ENCODE measurements around the gene HBS1L. TPM values are rescaled to one million over a fixed set of nuclear protein-coding genes. Genes with fewer than 3 reads are reported as not detected.

Gene HBS1L
- total and polyA plus RNA-seq, 4 donors = 32.7 to 89.0 (median 52.2) TPM

GRCh38 chr6:135008941-135009290, 45.7 kb downstream of the HBS1L start:
- TF ChIP-seq CTCF (IDR thresholded peaks at IDR 0.05; ENCODE audit: low read depth, low read length, missing input control) (no peak), EGR1 (IDR thresholded peaks at IDR 0.05; ENCODE audit: low read depth in 2 of 2) (no peak), MAX (IDR thresholded peaks at IDR 0.05) (no peak), FOXA1 (IDR thresholded peaks at IDR 0.05) (no peak), YY1 (IDR thresholded peaks at IDR 0.05) (no peak), NR2F2 (IDR thresholded peaks at IDR 0.05) (no peak), JUND (IDR thresholded peaks at IDR 0.05) (no peak), HNF4G (IDR thresholded peaks at IDR 0.05) (no peak), FOXA2 (IDR thresholded peaks at IDR 0.05) (no peak)
- TF ChIP-seq, protein P1, sequence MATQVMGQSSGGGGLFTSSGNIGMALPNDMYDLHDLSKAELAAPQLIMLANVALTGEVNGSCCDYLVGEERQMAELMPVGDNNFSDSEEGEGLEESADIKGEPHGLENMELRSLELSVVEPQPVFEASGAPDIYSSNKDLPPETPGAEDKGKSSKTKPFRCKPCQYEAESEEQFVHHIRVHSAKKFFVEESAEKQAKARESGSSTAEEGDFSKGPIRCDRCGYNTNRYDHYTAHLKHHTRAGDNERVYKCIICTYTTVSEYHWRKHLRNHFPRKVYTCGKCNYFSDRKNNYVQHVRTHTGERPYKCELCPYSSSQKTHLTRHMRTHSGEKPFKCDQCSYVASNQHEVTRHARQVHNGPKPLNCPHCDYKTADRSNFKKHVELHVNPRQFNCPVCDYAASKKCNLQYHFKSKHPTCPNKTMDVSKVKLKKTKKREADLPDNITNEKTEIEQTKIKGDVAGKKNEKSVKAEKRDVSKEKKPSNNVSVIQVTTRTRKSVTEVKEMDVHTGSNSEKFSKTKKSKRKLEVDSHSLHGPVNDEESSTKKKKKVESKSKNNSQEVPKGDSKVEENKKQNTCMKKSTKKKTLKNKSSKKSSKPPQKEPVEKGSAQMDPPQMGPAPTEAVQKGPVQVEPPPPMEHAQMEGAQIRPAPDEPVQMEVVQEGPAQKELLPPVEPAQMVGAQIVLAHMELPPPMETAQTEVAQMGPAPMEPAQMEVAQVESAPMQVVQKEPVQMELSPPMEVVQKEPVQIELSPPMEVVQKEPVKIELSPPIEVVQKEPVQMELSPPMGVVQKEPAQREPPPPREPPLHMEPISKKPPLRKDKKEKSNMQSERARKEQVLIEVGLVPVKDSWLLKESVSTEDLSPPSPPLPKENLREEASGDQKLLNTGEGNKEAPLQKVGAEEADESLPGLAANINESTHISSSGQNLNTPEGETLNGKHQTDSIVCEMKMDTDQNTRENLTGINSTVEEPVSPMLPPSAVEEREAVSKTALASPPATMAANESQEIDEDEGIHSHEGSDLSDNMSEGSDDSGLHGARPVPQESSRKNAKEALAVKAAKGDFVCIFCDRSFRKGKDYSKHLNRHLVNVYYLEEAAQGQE (IDR thresholded peaks at IDR 0.05) = no peak
- TF ChIP-seq, protein P2, sequence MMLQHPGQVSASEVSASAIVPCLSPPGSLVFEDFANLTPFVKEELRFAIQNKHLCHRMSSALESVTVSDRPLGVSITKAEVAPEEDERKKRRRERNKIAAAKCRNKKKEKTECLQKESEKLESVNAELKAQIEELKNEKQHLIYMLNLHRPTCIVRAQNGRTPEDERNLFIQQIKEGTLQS (IDR thresholded peaks at IDR 0.05) = no peak
- TF ChIP-seq, protein P3, sequence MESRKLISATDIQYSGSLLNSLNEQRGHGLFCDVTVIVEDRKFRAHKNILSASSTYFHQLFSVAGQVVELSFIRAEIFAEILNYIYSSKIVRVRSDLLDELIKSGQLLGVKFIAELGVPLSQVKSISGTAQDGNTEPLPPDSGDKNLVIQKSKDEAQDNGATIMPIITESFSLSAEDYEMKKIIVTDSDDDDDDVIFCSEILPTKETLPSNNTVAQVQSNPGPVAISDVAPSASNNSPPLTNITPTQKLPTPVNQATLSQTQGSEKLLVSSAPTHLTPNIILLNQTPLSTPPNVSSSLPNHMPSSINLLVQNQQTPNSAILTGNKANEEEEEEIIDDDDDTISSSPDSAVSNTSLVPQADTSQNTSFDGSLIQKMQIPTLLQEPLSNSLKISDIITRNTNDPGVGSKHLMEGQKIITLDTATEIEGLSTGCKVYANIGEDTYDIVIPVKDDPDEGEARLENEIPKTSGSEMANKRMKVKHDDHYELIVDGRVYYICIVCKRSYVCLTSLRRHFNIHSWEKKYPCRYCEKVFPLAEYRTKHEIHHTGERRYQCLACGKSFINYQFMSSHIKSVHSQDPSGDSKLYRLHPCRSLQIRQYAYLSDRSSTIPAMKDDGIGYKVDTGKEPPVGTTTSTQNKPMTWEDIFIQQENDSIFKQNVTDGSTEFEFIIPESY (IDR thresholded peaks at IDR 0.05) = no peak
- Histone ChIP-seq H3K27me3 (ENCODE audit: control insufficient read depth in 4 of 4, insufficient read depth in 4 of 4, low read length in 3 of 4) (no peaks in the 10 kb centered on the region), H3K9me3 (ENCODE audit: control insufficient read depth in 4 of 4, low read length in 3 of 4) (no peaks in the 10 kb centered on the region), H3K9ac (ENCODE audit: low read depth in 1 of 2, low read length in 2 of 2) (no peak overlapping the region), H3K4me3 (ENCODE audit: low read depth in 1 of 3, low read length in 3 of 3) (no peak overlapping the region), H3K27ac (ENCODE audit: low read depth in 1 of 2, low read length in 2 of 2) (no peak overlapping the region), H3K36me3 (ENCODE audit: control insufficient read depth in 4 of 4, insufficient read depth in 3 of 4, low read depth in 1 of 4, low read length in 3 of 4) (no peaks in the 10 kb centered on the region), H3K4me1 (ENCODE audit: control insufficient read depth in 4 of 4, insufficient read depth in 4 of 4, low read length in 3 of 4) (peaks cover 0 to 11% (median 5%) of the 10 kb centered on the region in 4 donors)
- DNase-seq (ENCODE audit: low spot score) = no peak
- WGBS = 78% methylated on average over 1 of the region's 1 CpG

GRCh38 chr6:135008072-135008940, 46.3 kb downstream of the HBS1L start:
- peaks cover 0 to 11% (median 5%) of the 10 kb centered on the region in 4 donors for H3K4me1 ChIP-seq (ENCODE audit: control insufficient read depth in 4 of 4, insufficient read depth in 4 of 4, low read length in 3 of 4)
- no peaks in the 10 kb centered on the region for H3K27me3 ChIP-seq (ENCODE audit: control insufficient read depth in 4 of 4, insufficient read depth in 4 of 4, low read length in 3 of 4)
- WGBS = 68% methylated on average over 6 of the region's 6 CpGs
- no peak overlapping the region for H3K4me3 ChIP-seq (ENCODE audit: low read depth in 1 of 3, low read length in 3 of 3)
- no peak overlapping the region for H3K9ac ChIP-seq (ENCODE audit: low read depth in 1 of 2, low read length in 2 of 2)
- no peak for DNase-seq (ENCODE audit: low spot score)
- no peaks in the 10 kb centered on the region for H3K9me3 ChIP-seq (ENCODE audit: control insufficient read depth in 4 of 4, low read length in 3 of 4)
- no peak overlapping the region for H3K27ac ChIP-seq (ENCODE audit: low read depth in 1 of 2, low read length in 2 of 2)
- no peaks in the 10 kb centered on the region for H3K36me3 ChIP-seq (ENCODE audit: control insufficient read depth in 4 of 4, insufficient read depth in 3 of 4, low read depth in 1 of 4, low read length in 3 of 4)
- TF ChIP-seq HNF4A (conservative IDR thresholded peaks at IDR 0.05) = peak; percentile 68 to 82
- peak; percentile 29 for TF ChIP-seq FOXA1 (IDR thresholded peaks at IDR 0.05)
- TF ChIP-seq JUND (IDR thresholded peaks at IDR 0.05) = peak in 1 of 2 donors; percentile 52
- TF ChIP-seq NR2F2 (IDR thresholded peaks at IDR 0.05) = no peak
- TF ChIP-seq, protein P1 (IDR thresholded peaks at IDR 0.05) = peak; percentile 25
- no peak for TF ChIP-seq MAX (IDR thresholded peaks at IDR 0.05)
- TF ChIP-seq, protein P3 (IDR thresholded peaks at IDR 0.05) = peak; percentile 26
- no peak for TF ChIP-seq EGR1 (IDR thresholded peaks at IDR 0.05; ENCODE audit: low read depth in 2 of 2)
- peak; percentile 34 to 67 for TF ChIP-seq RXRA (IDR thresholded peaks at IDR 0.05)
- TF ChIP-seq RAD21 (IDR thresholded peaks at IDR 0.05) = no peak
- peak; percentile 18 for TF ChIP-seq FOXA2 (IDR thresholded peaks at IDR 0.05)
- no peak for TF ChIP-seq YY1 (IDR thresholded peaks at IDR 0.05)

Data from liver (tissue), 9 donors.